Tibial nerve (tissue), 4 donors: Measurements from ENCODE around the gene SELL. TPM values are rescaled to one million over a fixed set of nuclear protein-coding genes. Genes with fewer than 3 reads are reported as not detected.
"Not testable (repeated sequence)": the region's sequence is repeated elsewhere in the genome, so short reads cannot be mapped to it uniquely, and the experiment has no call there.

Experiments used
- DNase-seq, 2 donors: peaks; one replicate each; pipeline ENCODE4 v3.0.0-alpha.2; 2019; ENCODE audit warnings: low spot score in 2 of 2
- H3K27ac ChIP-seq, 4 donors: fragments of 200-600 bp; sonication (generic) in 3 of 4; one replicate each; pipeline ENCODE4 v1.5.1; 2017 to 2019; ENCODE audit warnings: mild to moderate bottlenecking in 1 of 4
- H3K27me3 ChIP-seq, 2 donors: fragments of 200-600 bp; sonication (generic) in 1 of 2; one replicate each; pipeline versions ENCODE4 v1.5.1 to v1.6.0; 2017 to 2019
- H3K36me3 ChIP-seq, 3 donors: fragments of 200-600 bp; sonication (generic); one replicate each; pipeline ENCODE4 v1.5.1; 2018 to 2019
- H3K4me1 ChIP-seq, 4 donors: fragments of 200-600 bp; sonication (generic) in 3 of 4; one replicate each; pipeline ENCODE4 v1.5.1; 2017 to 2019
- H3K4me3 ChIP-seq, 4 donors: fragments of 200-600 bp; sonication (generic) in 3 of 4; one replicate each; pipeline ENCODE4 v1.5.1; 2017 to 2019; ENCODE audit warnings: mild to moderate bottlenecking in 1 of 4, moderate library complexity in 1 of 4
- H3K9me3 ChIP-seq, 4 donors: fragments of 200-600 bp; sonication (generic) in 3 of 4; one replicate each; pipeline ENCODE4 v1.5.1; 2017 to 2019
- CTCF ChIP-seq, 5 experiments: fragments of 200-600 bp in 3 of 5; fragments of 450-650 bp in 2 of 5; sonication (generic) in 3 of 5; IDR thresholded peaks; one replicate each; pipeline ENCODE4 v1.5.1; 2016 to 2019; ENCODE audit warnings: antibody characterized with exemption in 5 of 5, mild to moderate bottlenecking in 3 of 5, moderate library complexity in 2 of 5
- EP300 ChIP-seq, 2 donors: sonication (generic); formaldehyde crosslinking; IDR thresholded peaks; one replicate each; pipeline ENCODE4 v1.6.1; 2017; ENCODE audit warnings: antibody characterized with exemption in 2 of 2, mild to moderate bottlenecking in 1 of 2
- POLR2A ChIP-seq, 2 donors: fragments of 450-650 bp; IDR thresholded peaks; one replicate each; pipeline ENCODE4 v1.6.1; 2017; ENCODE audit warnings: antibody characterized with exemption in 2 of 2, mild to moderate bottlenecking in 2 of 2, moderate library complexity in 2 of 2
- WGBS, 2 donors: methylation state at CpG; one replicate each; pipeline ENCODE4 v1.1.5; 2018; 5-methylcytosine and 5-hydroxymethylcytosine counted together
- total RNA-seq, 4 donors: library from RNA; depleted of rRNA; stranded (reverse); fragments of >200 nt; gene quantifications; one replicate each; pipeline ENCODE4 v1.1.0, GENCODE V29; 2016

Gene SELL
- total RNA-seq, 4 donors from 2014 or later = 2.1 to 5.0 (median 3.4) TPM

GRCh38 chr1:169681140-169681539, 30.3 kb downstream of the SELL start:
- TF ChIP-seq POLR2A (IDR thresholded peaks at IDR 0.05) (no peak), CTCF (IDR thresholded peaks at IDR 0.05) (no peak), EP300 (IDR thresholded peaks at IDR 0.05) (no peak)
- DNase-seq = no peak
- peaks cover 0 to 6% (median 3%) of the 10 kb centered on the region in 4 donors for H3K4me1 ChIP-seq
- 27 to 28% methylated on average over 2 of the region's 2 CpGs for WGBS, 2 donors
- H3K36me3 ChIP-seq = no peaks in the 10 kb centered on the region
- H3K9me3 ChIP-seq = no peaks in the 10 kb centered on the region
- H3K4me3 ChIP-seq = no peak overlapping the region
- H3K27ac ChIP-seq = no peak overlapping the region
- H3K27me3 ChIP-seq = no peaks in the 10 kb centered on the region

- WGBS, 2 donors = 55 to 71% methylated on average over 6 of the region's 6 CpGs
- Histone ChIP-seq H3K36me3 (no peaks in the 10 kb centered on the region), H3K9me3 (no peaks in the 10 kb centered on the region), H3K27me3 (no peaks in the 10 kb centered on the region), H3K27ac (no peak overlapping the region), H3K4me1 (peaks cover 0 to 6% (median 3%) of the 10 kb centered on the region in 4 donors), H3K4me3 (no peak overlapping the region)
- DNase-seq = no peak
- TF ChIP-seq CTCF (IDR thresholded peaks at IDR 0.05) = no peak
- TF ChIP-seq POLR2A (IDR thresholded peaks at IDR 0.05) = no peak
- TF ChIP-seq EP300 (IDR thresholded peaks at IDR 0.05) = no peak
Observed at GRCh38 chr1:169680377-169681019, 30.9 kb downstream of the SELL start.

- Histone ChIP-seq H3K27me3 (no peaks in the 10 kb centered on the region), H3K36me3 (no peaks in the 10 kb centered on the region), H3K27ac (no peak overlapping the region), H3K4me1 (peaks cover 0 to 6% (median 3%) of the 10 kb centered on the region in 4 donors), H3K9me3 (no peaks in the 10 kb centered on the region), H3K4me3 (no peak overlapping the region)
- 78 to 87% methylated on average over 3 of the region's 3 CpGs for WGBS, 2 donors
- no peak for TF ChIP-seq POLR2A (IDR thresholded peaks at IDR 0.05)
- no peak for TF ChIP-seq CTCF (IDR thresholded peaks at IDR 0.05)
- no peak for TF ChIP-seq EP300 (IDR thresholded peaks at IDR 0.05)
- DNase-seq = no peak
Observed at GRCh38 chr1:169679692-169680091, 31.7 kb downstream of the SELL start.

- TF ChIP-seq EP300 (IDR thresholded peaks at IDR 0.05) (no peak), CTCF (IDR thresholded peaks at IDR 0.05) (no peak)
- peaks cover 0 to 1% (median under 1%) of the 10 kb centered on the region in 4 donors for H3K4me1 ChIP-seq
- no peak overlapping the region for H3K27ac ChIP-seq
- no peaks in the 10 kb centered on the region for H3K9me3 ChIP-seq
- DNase-seq = no peak
- H3K27me3 ChIP-seq = no peaks in the 10 kb centered on the region
- WGBS, 2 donors = 15 to 23% methylated on average over 2 of the region's 2 CpGs
- no peaks in the 10 kb centered on the region for H3K36me3 ChIP-seq
- no peak overlapping the region for H3K4me3 ChIP-seq
Observed at GRCh38 chr1:169676001-169676400, 35.4 kb downstream of the SELL start.

GRCh38 chr1:169670836-169671235, 40.6 kb downstream of the SELL start:
- H3K4me3 ChIP-seq = no peak overlapping the region
- WGBS, 2 donors = 33 to 36% methylated on average over 3 of the region's 3 CpGs
- H3K9me3 ChIP-seq = no peaks in the 10 kb centered on the region
- H3K27ac ChIP-seq = no peak overlapping the region
- TF ChIP-seq POLR2A (IDR thresholded peaks at IDR 0.05) (no peak), CTCF (IDR thresholded peaks at IDR 0.05) (no peak), EP300 (IDR thresholded peaks at IDR 0.05) (no peak)
- no peaks in the 10 kb centered on the region for H3K36me3 ChIP-seq
- no peaks in the 10 kb centered on the region for H3K4me1 ChIP-seq
- H3K27me3 ChIP-seq = no peaks in the 10 kb centered on the region
- no peak for DNase-seq

- not testable (repeated sequence) for DNase-seq, H3K36me3 ChIP-seq, H3K4me3 ChIP-seq, H3K9me3 ChIP-seq, H3K27me3 ChIP-seq, H3K27ac ChIP-seq, H3K4me1 ChIP-seq
- WGBS, 2 donors = 92 to 93% methylated on average over 3 of the region's 3 CpGs
Observed at GRCh38 chr1:169670244-169670643, 41.2 kb downstream of the SELL start.

GRCh38 chr1:169667699-169668596, 43.5 kb downstream of the SELL start:
- H3K27ac ChIP-seq, H3K4me3 ChIP-seq, H3K4me1 ChIP-seq, H3K27me3 ChIP-seq, H3K36me3 ChIP-seq, H3K9me3 ChIP-seq, DNase-seq: not testable (repeated sequence)
- 91 to 95% methylated on average over 9 to 22 of the region's 28 CpGs for WGBS, 2 donors
